A673 (cell line): ENCODE data around the gene DSTN. TPM values are rescaled to one million over a fixed set of nuclear protein-coding genes. Genes with fewer than 3 reads are reported as not detected.

Experiments
- BruUV-seq: library from RNA; stranded (reverse); fragments of 400-500 nt; replicated peaks from 2 replicates; lab custom pipeline; 2021; lab: Mats Ljungman, UMichigan
- CTCF ChIA-PET: fragments of 300-600 bp; sonication (Branson Sonifier 250); formaldehyde crosslinking; loops from one replicate; lab custom pipeline; 2022; ENCODE audit warnings: antibody characterized with exemption; lab: Charles Lee
- POLR2A ChIA-PET: fragments of 300-600 bp; sonication (Branson Sonifier 250); formaldehyde crosslinking; loops from one replicate; lab custom pipeline; 2022; ENCODE audit warnings: antibody characterized with exemption; ENCODE audit not compliant: low non-redundant PET; lab: Charles Lee
- DNase-seq: peaks from one replicate; pipeline ENCODE4 v3.0.0-alpha.2; 2015; ENCODE audit warnings: low spot score
- H3K27ac ChIP-seq: fragments of 200-600 bp; sonication (generic); 2 replicates; pipeline ENCODE4 v1.5.1; 2016; ENCODE audit warnings: mixed run types, low read depth, mild to moderate bottlenecking, mixed read lengths, antibody characterized with exemption, low read length; ENCODE audit not compliant: poor library complexity, severe bottlenecking
- H3K27me3 ChIP-seq: fragments of 200-600 bp; sonication (generic); replicated peaks from 2 replicates; pipeline ENCODE4 v1.6.1; 2017; ENCODE audit warnings: mixed run types, low read depth, mild to moderate bottlenecking, mixed read lengths, antibody characterized with exemption, low read length; ENCODE audit not compliant: insufficient read depth, poor library complexity
- H3K36me3 ChIP-seq: fragments of 200-600 bp; sonication (generic); 2 replicates; pipeline ENCODE4 v1.6.1; 2016; ENCODE audit warnings: mixed run types, mild to moderate bottlenecking, mixed read lengths, antibody characterized with exemption, low read length; ENCODE audit not compliant: insufficient read depth, poor library complexity, severe bottlenecking
- H3K4me1 ChIP-seq: fragments of 200-600 bp; sonication (generic); 2 replicates; pipeline ENCODE4 v1.6.1; 2017; ENCODE audit warnings: mixed run types, mild to moderate bottlenecking, mixed read lengths, antibody characterized with exemption, low read length; ENCODE audit not compliant: insufficient read depth, poor library complexity, severe bottlenecking
- H3K4me3 ChIP-seq: fragments of 200-600 bp; sonication (generic); 2 replicates; pipeline ENCODE4 v1.5.1; 2016; ENCODE audit warnings: low read depth, mixed run types, mild to moderate bottlenecking, mixed read lengths, low read length; ENCODE audit not compliant: poor library complexity, severe bottlenecking
- H3K9me3 ChIP-seq: fragments of 200-600 bp; sonication (generic); 2 replicates; pipeline ENCODE4 v1.6.1; 2016; ENCODE audit warnings: mixed run types, low read depth, mild to moderate bottlenecking, mixed read lengths, antibody characterized with exemption, low read length; ENCODE audit not compliant: poor library complexity, severe bottlenecking
- CTCF ChIP-seq: fragments of 300-800, 200-600 bp; sonication (generic); conservative IDR thresholded peaks from 2 replicates; pipeline ENCODE4 v1.5.1; 2017; ENCODE audit warnings: low read depth, mild to moderate bottlenecking, antibody characterized with exemption, low read length, moderate library complexity, mixed read lengths
- EZH2 ChIP-seq: fragments of 200-600 bp; sonication (generic); IDR thresholded peaks from 2 replicates; pipeline ENCODE4 v1.6.1; 2017; ENCODE audit warnings: borderline replicate concordance, low read depth, mild to moderate bottlenecking, mixed read lengths, antibody characterized with exemption, low read length; ENCODE audit not compliant: poor library complexity, severe bottlenecking
- intact Hi-C: fragments of 100-400 bp; cut with micrococcal nuclease; formaldehyde crosslinking; loops from one replicate; pipeline ENCODE4 v1.10.0; 2022; ENCODE audit not compliant: unreplicated experiment
- total RNA-seq: library from RNA; stranded (reverse); gene quantifications from 2 replicates; pipeline ENCODE4 v1.2.3, GENCODE V29; 2021

Gene DSTN
- total RNA-seq, 1 experiment from 2014 or later, result 159 TPM

- DNase-seq, result no peak
- no peaks in the 10 kb centered on the region for H3K9me3 ChIP-seq
- no peak overlapping the region for H3K4me3 ChIP-seq
- ChIA-PET CTCF (no interaction called here), POLR2A (no interaction called here)
- peaks cover 22% of the 10 kb centered on the region for H3K4me1 ChIP-seq
- TF ChIP-seq EZH2 (no peak), CTCF (no peak)
- H3K36me3 ChIP-seq, result no peaks in the 10 kb centered on the region
- no TSS peak for BruUV-seq
- intact Hi-C loops, result no loop called here
- no peaks in the 10 kb centered on the region for H3K27me3 ChIP-seq
- H3K27ac ChIP-seq, result no peak overlapping the region
These were observed 11.0 kb upstream of the DSTN start for GRCh38 chr20:17558941-17559304.

GRCh38 chr20:17559338-17559737 is 10.5 kb upstream of the DSTN start:
- no peak overlapping the region for H3K27ac ChIP-seq
- POLR2A ChIA-PET, result no interaction called here

GRCh38 chr20:17560344-17561074 is 9.4 kb upstream of the DSTN start:
- CTCF ChIA-PET, result no interaction called here
- POLR2A ChIA-PET, result no interaction called here
- Histone ChIP-seq H3K4me1 (peaks cover 22% of the 10 kb centered on the region), H3K4me3 (no peak overlapping the region), H3K9me3 (no peaks in the 10 kb centered on the region), H3K27me3 (no peaks in the 10 kb centered on the region), H3K36me3 (no peaks in the 10 kb centered on the region), H3K27ac (no peak overlapping the region)
- no TSS peak for BruUV-seq
- TF ChIP-seq EZH2, result no peak
- TF ChIP-seq CTCF, result no peak
- intact Hi-C loops, result no loop called here
- no peak for DNase-seq

More at GRCh38 chr20:17559338-17559737, 10.5 kb upstream of the DSTN start:
- DNase-seq, result no peak
- Histone ChIP-seq H3K36me3 (no peaks in the 10 kb centered on the region), H3K27me3 (no peaks in the 10 kb centered on the region), H3K4me1 (peaks cover 22% of the 10 kb centered on the region), H3K9me3 (no peaks in the 10 kb centered on the region), H3K4me3 (no peak overlapping the region)
- CTCF ChIA-PET, result no interaction called here
- intact Hi-C loops, result no loop called here
- no TSS peak for BruUV-seq
- TF ChIP-seq CTCF (no peak), EZH2 (no peak)
